Measurements from ENCODE around the gene BST1.
"Not testable (repeated sequence)": the region's sequence is repeated elsewhere in the genome, so short reads cannot be mapped to it uniquely, and the experiment has no call there.

Gene BST1

DNA sequence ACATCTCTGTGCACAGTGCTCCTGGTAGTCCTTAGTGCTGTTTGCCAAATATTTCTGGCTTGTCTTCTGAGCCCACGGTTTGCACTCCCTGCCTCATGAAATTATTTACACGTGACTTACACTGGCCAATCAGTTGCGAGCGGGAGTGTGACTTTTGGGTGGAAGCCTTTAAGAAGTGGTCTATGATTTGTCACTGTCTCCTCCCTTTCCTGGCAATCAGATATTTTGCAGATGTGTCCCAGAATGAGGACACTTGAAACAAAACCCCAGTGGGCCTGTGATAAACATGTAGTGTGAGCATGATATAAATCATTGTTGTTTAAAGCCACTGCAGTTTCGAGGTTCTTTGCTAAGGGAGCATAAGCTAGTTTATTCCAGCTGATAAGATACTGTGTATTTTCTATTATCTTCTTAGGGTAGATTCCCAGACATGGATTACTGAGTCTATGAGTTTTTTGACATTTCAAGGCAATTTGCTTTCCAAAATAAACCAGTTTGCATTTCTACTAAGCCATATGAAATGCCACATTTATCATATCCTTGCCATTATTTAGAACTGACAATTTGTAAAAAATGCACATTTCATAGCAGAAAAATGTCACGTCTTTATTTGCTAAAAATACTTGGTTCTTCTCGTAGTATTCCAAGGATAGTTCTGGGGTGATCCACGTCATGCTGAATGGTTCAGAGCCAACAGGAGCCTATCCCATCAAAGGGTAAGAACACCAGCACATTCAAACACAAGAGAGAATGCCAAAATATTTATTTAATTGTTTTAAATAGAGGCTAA lies 12.0 kb downstream of the BST1 start:
- no peak for DNase-seq

DNA sequence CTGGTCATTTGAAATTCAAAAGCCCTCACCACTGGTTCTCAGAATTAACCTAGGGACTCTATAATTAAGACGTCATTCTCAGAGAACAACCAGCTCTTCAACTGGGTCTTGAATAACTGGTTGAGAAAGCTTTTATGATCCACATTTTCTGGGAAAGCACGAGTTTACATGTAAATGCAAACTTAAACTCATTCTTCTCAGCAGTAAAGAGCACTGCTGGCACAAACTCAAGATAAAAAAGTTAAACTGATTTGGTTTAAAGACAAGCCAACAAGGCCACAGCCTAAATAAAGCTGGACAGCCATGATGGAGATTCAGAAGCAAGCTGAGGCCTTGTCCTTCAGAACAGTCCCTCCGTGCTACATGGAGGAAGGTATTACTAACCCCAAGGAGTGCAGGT lies 13.2 kb downstream of the BST1 start:
- DNase-seq, result no peak

DNA sequence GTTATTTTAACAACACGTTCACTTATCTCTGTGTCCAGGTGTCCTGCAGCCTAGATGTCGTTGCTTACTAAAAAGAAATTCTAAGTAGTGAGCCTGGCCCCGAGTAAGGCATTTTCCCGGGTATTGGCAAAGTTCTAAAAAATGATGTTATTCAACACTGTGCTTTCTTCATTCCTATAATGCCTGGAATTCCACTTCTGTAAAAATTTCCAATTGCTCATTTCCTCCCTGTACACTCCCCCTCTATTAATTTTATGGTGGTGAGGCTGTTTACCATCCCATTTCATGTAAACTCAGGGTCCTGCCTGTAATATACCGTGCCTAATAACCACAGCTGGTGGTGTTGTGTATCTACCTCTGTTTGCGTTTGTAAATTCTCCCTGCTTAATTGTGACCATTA lies 14.2 kb downstream of the BST1 start:
- no peak for DNase-seq

DNA sequence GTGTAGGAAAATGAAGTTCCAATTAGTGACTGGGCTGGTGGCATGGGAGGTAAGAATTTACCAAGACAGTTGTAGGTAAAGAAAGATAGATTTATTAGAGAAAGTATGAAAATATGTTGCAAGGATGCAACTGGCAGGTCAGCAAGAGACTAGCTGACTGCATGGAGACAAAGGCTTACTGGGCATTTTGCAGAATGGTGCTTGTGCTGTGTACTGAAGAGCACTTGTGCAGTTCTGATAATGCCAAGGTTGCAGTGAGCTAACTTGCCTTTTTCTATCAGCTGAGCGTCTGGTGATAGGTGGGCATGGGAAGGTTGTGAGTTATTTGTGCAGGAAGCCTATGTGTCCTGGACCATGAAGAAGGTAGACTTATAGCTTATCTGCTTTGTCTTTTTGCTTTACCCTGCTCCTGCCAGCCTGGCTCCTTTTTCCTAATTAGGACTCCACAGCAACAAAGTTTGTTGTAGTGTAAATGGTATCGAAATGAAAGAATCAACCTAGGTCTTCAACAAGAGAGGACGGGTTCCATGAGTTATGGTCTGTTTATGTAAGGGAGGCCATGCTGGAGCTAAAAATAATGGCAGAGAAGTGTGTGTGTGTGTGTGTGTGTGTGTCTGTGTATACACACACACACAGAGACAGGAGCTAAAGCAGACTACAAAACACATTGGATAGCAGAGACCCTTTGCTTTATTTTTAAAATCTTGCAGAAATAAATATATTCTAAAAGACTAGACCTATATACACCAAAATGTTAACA lies 15.0 kb downstream of the BST1 start:
- no peak for DNase-seq

DNA sequence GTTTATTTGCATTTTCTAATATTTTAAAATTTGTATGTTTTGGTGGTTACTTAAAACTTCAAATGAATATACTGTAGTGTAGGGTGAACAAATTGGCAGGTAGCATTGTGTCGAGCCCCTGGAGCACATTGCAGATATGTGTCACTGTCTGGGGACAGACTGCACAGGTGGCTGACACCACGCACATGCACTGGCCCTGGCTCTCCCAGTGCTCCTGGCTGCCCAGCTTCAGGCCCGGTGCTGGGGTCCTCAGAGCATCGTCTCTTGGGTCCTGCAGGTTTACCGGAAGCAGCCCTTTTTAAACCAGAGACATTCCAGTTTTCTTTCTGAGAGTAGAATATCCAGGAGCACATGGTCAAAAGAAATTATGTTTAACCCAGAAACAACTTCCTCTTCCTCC lies 15.6 kb downstream of the BST1 start:
- DNase-seq, result no peak

DNA sequence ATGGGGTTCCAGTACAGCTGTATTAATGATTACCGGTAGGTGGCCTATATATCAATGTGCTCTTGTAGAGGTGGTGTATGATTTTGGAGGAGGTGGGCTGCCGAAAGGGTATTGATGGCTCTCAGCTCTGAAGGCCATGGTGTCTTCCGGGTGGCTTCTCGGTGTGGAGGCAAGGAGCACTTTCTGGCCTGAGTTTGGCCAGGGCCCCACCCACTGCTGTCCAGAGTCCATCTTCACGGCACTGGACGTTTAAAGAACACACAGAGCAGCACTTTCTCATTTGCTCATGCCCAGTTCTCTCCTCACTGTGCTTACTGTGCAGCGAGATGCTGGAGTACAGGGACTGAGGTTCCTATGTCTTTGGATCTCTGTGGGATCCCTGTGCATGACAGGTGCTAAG lies 16.1 kb downstream of the BST1 start:
- DNase-seq, result no peak

DNA sequence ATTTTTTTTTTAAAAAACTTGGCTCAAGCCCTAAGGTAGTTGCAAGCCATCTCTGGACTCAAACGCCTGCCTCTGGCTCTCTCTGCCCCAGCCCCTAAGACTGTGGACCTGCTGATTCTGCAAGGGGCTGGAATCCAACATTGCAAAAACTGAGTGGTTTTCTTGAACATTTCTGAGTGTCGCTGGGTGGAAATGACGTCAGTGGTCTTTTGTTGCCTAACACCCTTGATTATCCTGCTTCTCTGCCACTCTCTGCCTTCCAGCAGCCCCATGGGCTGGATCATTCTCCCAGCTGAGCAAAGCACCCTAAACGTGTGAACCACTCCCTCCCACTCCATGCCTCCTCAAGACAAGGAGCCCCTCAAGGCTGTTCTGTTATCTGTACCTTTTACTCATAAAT lies 16.6 kb downstream of the BST1 start:
- DNase-seq, result no peak

DNA sequence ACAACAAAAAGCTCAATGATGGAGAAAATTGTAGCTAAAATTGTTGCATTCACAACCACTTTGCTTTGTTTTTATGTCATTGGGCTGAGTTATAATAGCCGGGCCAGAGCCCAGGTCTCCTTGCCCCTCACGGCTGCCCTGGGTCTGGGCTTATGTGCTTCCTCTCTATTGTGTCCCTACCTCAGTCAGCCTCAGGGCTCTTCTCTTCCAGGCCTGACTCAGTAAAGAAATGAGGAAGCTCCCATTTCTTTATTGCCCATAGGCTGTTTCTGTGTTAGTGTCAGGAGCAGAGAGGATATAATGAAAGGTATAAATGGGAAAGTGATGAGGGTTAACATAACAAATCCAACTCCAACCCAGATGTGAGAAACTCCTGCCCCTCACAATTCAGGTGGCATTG lies 18.0 kb downstream of the BST1 start:
- no peak for DNase-seq

DNA sequence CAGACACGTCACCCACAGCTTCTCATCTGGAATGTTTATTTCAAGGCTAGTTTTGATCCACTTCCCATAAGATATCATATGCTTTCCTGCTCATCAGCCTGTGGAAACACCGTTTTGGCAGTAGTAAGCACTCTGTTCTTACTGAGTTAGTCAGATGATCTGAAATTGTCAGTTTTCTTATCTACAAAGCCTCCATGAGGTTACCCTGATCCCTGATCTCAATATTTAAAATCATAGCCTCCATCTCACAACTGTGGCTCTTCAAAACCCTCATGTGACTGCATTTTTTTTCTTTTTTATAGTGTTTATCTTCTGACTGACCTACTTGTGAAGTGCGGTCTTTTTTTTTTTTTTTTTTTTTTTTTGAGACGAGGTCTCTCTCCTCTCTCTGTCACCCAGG lies 22.7 kb downstream of the BST1 start:
- no peak for DNase-seq

DNA sequence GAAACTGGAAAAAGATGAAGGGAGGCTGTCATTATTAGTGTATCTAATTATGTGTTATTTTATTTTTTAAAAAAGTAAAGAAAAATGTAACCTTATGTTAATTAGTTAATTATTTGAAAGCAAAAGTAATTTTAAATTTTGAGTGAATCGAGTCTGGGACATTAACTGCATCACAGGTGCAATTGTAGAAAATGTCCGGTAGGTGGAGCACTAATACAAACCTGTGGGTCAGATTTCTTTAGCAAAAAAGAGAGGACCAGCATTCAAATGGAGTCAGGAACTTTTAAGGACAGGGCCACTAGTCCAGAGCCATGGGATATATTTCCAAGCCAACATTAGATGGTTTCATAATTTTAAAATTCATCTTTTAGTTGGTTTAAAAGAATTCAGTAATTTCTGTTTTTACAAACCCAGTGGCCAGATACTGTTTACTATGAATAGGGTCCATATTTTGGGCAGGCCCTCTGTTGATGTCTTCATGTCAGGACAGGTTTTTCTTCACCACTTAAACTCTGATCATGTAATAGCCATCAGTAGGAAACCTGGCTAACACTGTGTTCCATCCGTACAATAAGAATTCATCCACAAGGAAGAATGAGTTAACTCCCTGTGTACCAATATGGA lies 27.2 kb downstream of the BST1 start:
- DNase-seq, result peak in 1 of 2 donors; percentile 10

DNA sequence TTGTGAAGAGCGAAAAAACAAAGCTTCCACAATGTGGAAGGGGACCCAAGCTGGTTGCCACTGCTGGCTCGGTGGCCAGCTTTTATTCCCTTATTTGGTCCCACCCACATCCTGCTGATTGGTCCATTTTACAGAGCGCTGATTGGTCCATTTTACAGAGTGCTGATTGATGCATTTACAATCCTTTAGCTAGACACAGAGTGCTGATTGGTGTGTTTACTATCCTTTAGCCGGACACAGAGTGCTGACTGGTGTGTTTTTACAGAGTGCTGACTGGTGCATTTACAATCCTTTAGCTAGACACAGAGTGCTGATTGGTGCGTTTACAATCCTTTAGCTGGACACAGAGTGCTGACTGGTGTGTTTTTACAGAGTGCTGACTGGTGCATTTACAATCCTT lies 30.2 kb downstream of the BST1 start:
- DNase-seq, result not testable (repeated sequence)

DNA sequence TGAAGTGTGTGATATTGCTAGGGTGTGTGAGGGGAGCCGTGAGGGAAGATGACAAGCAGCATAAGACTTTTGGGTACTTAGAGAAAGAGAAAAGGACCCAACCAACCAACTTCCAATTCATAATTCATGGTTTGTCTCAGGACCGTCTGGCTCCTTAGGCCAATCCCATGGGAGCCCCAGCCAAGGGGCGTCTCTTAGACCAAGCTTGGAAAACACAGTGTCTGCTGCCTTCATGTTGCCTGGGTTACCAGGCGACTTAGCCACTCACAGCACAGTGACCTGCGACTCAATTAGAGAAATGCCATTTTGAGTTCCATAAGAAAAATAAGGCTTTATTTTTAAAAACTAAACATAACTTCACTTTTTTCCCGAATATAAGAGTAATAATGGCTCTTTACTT lies 32.7 kb downstream of the BST1 start:
- no peak for DNase-seq

DNA sequence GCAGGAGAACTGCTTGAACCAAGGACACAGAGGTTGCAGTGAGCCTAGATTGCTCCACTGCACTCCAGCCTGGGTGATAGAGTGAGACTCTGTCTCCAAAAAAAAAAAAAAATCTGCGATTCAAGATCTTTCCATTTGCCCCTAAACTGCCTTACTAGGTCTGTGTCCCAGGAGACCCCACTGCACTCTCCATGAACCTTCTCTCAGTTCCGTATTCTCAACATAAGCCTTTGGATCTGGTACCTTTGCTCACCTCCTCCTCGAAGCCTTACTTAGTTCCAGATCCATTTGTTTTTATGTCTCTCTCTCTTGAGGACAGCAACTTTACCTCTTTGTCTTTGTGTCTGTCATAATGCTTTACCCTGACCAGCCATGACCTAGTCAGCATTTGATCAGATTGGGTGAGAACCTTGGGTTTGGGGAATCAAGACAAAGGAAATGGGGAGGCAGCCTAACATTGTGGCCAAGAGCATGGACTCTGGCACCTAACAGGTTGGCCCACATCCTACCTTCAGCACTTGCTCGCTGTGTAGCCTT lies 33.7 kb downstream of the BST1 start:
- no peak for DNase-seq

DNA sequence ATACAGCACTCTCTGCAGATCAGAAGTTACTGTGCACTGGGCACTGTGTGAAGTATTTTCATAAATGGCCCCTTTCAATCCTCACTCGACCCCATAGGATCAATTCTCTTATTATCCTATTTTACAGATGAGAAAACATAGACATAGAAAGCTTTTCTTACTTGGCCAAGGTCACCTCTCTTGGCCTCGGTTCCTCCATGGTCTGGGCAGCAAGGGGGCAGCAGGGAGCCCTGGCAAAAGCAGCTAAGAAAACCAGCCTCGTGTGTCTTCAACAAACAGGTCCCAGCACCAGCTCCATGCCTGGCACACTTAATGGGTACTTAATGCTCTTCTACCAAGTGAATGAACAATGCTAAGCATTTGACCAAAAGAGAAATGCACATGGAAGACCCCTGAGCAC lies 34.4 kb downstream of the BST1 start:
- no peak for DNase-seq

DNA sequence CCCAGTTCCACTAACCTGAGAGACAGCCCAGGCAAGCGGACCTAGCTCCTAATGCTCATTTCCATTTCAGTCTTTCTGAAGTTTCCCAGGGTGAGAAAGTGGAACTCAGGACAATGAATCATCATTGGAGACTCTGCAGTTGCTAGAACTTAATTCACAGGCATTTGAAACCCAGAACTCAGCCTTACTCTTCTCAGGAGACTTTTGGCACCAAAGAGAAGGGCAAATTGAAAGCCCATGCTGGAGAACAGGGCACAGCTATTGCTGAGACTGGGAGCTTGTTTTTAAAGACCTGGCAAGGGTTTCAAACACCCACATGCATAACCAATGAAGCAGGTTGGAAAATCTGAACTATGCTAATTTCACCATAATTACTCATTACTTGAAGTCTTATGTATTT lies 36.0 kb downstream of the BST1 start:
- DNase-seq, result no peak

DNA sequence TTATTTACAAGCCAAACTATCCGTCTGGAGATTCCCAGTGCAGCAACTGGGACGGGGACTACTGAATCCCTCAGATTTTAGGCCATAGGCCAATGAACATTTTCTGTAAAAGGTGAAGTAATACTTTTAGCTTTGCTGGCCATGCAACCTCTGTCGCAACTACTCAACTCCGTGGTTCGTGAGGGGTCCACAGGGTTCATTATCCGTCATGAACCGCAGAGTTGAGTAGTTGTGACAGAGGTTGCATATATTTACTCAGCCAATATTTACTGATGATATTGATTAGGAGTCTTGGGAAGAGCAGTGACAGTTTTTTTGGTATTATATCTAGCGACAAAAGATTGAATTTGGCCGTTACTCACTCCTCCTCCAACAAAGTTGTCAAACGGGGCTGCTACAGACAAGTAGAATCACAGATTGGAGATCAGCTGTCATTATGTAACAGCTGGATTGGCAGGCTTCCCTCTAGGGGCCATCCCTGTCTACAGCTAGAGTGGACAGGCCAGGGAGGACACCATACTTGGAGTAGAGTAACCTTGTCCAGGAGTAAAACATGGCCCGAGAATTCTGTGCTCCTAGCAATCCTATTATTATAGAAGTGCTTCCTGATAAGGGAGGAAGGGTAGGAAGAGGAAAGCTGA lies 38.0 kb downstream of the BST1 start:
- DNase-seq, result no peak

DNA sequence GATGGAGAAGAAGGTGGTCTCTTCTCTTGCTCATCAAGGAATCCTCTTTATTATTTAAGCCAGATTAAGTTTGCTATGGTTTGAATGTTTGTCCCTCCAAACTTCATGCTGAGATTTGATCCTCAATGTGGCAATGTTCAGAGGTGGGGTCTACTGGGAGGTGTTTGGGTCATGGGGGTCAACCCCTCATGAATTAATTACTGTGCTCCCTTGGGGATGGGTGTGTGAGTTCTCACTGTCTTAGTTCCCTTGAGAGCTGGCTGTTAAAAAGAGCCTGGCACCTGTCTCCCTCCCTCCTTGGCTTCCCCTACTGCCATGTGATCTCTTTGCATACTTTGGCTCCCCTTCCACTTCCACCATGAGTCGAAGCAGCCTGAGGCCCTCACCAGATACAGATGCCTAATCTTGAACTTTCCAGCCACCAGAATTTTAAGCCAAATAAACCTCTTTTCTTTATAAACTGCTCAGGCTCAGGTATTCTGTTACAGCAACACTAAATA lies 39.3 kb downstream of the BST1 start:
- DNase-seq, result no peak

DNA sequence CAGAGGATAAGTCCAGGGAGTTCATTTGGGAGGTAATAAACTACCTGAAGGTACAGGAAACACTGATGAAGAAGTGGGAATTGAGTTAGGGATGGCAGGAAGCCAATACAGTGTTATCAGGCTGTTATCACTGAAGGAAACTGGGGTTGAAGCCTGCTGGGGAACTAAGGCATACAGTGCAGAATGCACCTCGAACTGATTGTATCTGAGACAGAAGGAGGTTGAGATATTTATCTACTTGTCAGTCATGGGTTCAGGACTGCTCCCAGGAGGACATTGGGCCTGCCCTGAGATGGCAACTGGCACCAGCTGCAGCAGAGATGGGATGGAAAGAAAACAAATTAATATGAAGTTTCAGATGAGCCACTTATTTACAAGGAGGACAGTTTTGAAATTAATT lies 39.8 kb downstream of the BST1 start:
- no peak for DNase-seq

DNA sequence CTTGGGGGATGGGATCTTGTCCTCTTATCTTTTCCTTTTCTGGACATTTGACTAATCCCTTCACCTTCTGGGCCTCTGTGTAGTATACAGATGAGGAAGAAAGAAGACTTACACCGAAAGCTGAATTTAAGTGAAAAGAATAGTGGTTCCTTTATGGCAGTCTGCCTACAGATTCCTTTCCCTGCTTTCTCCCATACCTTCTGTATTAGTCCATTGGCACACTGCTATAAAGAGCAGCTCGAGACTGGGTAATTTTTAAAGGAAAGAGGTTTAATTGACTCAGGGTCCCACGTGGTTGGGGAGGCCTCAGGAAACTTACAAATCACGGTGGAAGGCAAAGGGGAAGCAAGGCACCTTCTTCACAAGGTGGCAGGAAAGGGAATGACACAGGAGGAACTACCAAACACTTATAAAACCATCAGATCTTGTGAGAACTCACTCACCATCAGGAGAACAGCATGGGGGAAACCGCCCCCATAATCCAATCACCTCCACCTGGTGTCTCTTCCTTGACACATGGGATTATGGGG lies 41.2 kb downstream of the BST1 start:
- no peak for DNase-seq

DNA sequence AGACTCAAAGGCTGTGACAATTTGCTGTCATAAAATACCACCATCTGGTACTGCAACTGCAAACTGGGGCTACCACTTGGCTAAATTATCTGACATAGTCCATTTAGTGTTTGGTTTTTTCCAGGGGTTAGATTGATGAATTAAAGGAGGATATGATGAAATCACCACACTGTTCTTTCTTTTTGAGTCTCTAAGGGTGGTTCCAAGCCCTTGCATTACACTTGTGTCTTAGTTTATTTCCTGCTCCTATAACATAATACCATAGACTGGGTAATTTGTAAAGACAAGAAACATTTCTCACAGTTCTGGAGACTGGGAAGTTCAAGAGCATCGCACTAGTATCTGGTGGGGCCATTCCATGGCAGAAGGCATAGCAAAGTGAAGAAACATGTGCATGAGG lies 43.2 kb downstream of the BST1 start:
- DNase-seq, result no peak

DNA sequence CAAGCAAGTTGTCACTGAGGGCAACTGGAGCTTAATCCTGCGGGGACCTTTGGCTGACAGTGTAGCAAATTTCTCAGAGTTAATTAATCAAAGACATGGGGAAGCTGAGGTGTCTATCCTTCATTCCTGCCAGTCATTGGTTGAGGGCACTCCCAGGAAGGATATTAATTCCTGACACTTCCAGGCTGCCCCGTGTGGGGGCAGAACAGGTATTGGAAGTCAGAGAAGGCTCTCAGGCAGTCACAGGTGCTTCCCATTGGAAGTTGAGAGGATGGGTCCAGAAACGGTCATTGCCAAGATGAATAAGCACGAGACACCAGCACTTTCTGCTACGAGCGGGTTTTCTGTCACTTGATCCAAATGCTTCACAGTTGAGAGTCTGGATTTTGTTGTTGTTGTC lies 46.1 kb downstream of the BST1 start:
- no peak for DNase-seq

DNA sequence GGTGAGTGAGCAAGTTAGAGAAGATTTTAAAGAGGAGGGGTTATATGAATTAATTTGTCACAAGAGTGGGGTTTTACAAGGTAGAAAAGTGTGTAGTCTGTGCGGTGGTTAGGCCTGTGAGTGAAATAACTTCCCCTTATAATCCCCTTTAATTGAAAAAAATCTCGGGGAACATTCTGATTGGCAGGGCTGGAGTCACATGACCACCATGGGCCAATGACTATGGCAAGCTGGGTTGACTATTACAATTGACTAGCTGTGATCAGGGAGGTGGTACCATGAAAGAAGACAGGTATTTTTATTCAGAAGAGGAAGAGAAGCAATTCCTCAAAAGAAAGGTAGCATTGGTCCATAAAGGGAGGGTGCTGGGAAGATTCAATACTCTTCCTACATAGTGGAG lies 48.3 kb downstream of the BST1 start:
- DNase-seq, result no peak

DNA sequence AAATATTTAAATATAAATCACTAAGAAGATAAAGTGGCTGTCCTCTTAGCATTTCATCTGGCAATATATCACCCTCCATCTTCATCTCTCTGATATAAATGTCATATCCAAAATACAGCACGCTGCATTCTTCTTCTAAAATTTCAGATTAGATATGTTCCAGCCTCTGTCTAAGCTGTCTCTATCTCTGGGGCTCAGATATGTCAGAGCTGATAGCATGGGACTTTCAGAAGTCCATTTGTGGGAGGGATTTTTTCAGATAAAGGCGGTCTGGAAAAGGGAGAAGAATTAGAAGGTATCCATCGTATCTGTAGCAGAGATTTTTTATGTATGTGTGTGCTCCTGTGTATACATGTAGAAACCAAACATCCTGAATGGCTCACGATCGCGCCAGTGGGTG lies 50.2 kb downstream of the BST1 start:
- no peak for DNase-seq
